ENCODE results near the gene C1orf56.
"Not testable (repeated sequence)": the region's sequence is repeated elsewhere in the genome, so short reads cannot be mapped to it uniquely, and the experiment has no call there.

The C1orf56 gene

DNA sequence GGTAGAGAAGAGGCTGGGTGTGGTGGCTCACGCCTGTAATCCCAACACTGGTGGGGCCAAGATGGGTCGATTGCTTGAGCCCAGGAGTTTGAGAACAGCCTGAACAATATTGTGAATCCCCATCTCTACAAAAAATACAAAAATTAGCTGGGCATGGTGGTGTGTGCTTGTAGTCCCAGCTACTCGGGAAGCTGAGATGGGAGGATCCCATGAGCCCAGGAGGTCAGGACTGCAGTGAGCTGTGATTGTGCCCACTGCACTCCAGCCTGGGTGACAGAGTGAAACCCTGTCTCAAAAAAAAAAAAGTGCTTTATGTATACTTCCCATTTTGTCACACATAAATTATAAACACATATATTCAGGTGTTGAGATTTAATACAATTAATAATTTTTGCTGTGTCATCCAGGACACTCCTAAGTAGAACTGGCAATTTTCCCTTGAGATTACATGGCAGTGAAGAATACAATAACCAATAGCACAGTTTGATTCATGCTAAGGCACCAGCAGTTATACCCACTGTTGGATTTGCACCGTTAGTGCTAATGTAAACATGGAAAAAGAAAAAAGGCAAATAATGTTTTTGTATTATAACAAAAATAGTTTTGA lies 38.5 kb downstream of the C1orf56 start:
- DNase-seq (ENCODE audit: low spot score in 2 of 2), result no peak
- Mint-ChIP-seq H3K27ac (ENCODE audit: low read depth) (no peak overlapping the region), H3K36me3 (ENCODE audit: insufficient read depth) (peaks cover 14% of the 10 kb centered on the region), H3K27me3 (no peaks in the 10 kb centered on the region), H3K4me3 (no peak overlapping the region), H3K4me1 (no peaks in the 10 kb centered on the region), H3K9me3 (no peaks in the 10 kb centered on the region)
- no peak for ATAC-seq (replicated peaks; ENCODE audit: extremely low read depth, poor library complexity, severe bottlenecking)

DNA sequence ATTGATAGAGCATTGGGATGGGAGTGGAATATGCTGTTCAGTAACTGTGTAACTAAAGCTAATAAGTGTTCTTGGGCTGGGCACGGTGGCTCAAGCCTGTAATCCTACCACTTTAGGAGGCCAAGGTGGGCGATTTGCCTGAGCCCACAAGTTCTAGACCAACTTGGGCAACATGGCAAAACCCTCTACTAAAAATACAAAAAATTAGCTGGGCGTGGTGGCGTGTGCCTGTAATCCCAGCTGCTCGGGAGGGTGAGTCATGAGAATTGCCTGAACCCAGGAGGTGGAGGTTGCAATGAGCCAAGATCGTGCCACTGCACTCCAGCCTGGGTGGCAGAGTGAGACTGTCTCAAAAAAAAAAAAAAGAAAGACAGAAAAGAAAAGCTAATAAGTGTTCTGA lies 49.9 kb downstream of the C1orf56 start:
- H3K4me3 Mint-ChIP-seq; DNase-seq (ENCODE audit: low spot score in 2 of 2); ATAC-seq (replicated peaks; ENCODE audit: extremely low read depth, poor library complexity, severe bottlenecking); H3K27ac Mint-ChIP-seq (ENCODE audit: low read depth); H3K9me3 Mint-ChIP-seq; H3K27me3 Mint-ChIP-seq; H3K4me1 Mint-ChIP-seq: not testable (repeated sequence)
- peaks cover 31% of the 10 kb centered on the region for H3K36me3 Mint-ChIP-seq (ENCODE audit: insufficient read depth)

DNA sequence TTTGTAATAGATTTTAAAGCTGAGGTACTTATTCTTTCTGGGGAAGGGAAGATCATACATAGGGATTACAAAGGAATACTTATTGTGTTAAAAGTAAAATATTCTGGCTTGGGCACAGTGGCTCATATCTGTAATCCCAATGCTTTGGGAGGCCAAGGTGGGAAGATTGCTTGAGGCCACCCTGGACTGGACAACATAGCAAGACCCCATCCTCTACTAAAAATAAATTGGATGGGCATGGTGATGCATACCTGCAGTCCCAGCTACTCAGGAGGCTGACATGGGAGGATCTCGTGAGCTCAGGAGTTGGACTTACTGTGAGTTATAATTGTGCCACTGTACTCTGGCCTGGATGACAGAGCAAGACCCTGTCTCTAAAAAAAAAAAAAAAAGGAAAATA lies 50.6 kb downstream of the C1orf56 start:
- Mint-ChIP-seq H3K27ac (ENCODE audit: low read depth) (no peak overlapping the region), H3K36me3 (ENCODE audit: insufficient read depth) (peaks cover 25% of the 10 kb centered on the region), H3K4me1 (no peaks in the 10 kb centered on the region), H3K4me3 (no peak overlapping the region), H3K9me3 (no peaks in the 10 kb centered on the region), H3K27me3 (no peaks in the 10 kb centered on the region)
- ATAC-seq (replicated peaks; ENCODE audit: extremely low read depth, poor library complexity, severe bottlenecking) (no peak), DNase-seq (ENCODE audit: low spot score in 2 of 2) (no peak)

All from central memory CD8-positive, alpha-beta T cell (primary cell).